ENCODE data around the gene YJU2.
"Not testable (repeated sequence)": the region's sequence is repeated elsewhere in the genome, so short reads cannot be mapped to it uniquely, and the experiment has no call there.

YJU2 gene

GRCh38 chr19:4228765-4229178 is 18.1 kb upstream of the YJU2 start:
- no peak for DNase-seq (ENCODE audit: low read depth in 1 of 2, low spot score in 1 of 2)

GRCh38 chr19:4229179-4229931 is 17.5 kb upstream of the YJU2 start, which contains the start of gene EBI3:
TSS of gene EBI3 (plus strand) at chr19:4229523. CDS start at chr19:4229551, 28 bp downstream.
- peak in 1 of 2 donors; percentile 41 for DNase-seq (ENCODE audit: low read depth in 1 of 2, low spot score in 1 of 2)

- not testable (repeated sequence) for DNase-seq (ENCODE audit: low read depth in 1 of 2, low spot score in 1 of 2)
These were observed 16.6 kb upstream of the YJU2 start for GRCh38 chr19:4230237-4230636.

GRCh38 chr19:4231521-4231920 is 15.4 kb upstream of the YJU2 start:
- not testable (repeated sequence) for DNase-seq (ENCODE audit: low read depth in 1 of 2, low spot score in 1 of 2)

- not testable (repeated sequence) for DNase-seq (ENCODE audit: low read depth in 1 of 2, low spot score in 1 of 2)
These were observed 14.7 kb upstream of the YJU2 start for GRCh38 chr19:4232139-4232538.

GRCh38 chr19:4232614-4233281 is 14.1 kb upstream of the YJU2 start:
- no peak for DNase-seq (ENCODE audit: low read depth in 1 of 2, low spot score in 1 of 2)

- peak; percentile 35 to 62 for DNase-seq (ENCODE audit: low read depth in 1 of 2, low spot score in 1 of 2)
These were observed 13.5 kb upstream of the YJU2 start for GRCh38 chr19:4233282-4233853.

- no peak for DNase-seq (ENCODE audit: low read depth in 1 of 2, low spot score in 1 of 2)
These were observed 12.6 kb upstream of the YJU2 start for GRCh38 chr19:4234142-4234861.

GRCh38 chr19:4234862-4235201 is 12.0 kb upstream of the YJU2 start:
- no peak for DNase-seq (ENCODE audit: low read depth in 1 of 2, low spot score in 1 of 2)

- DNase-seq (ENCODE audit: low read depth in 1 of 2, low spot score in 1 of 2) = not testable (repeated sequence)
These were observed 9.4 kb upstream of the YJU2 start for GRCh38 chr19:4237510-4237909.

GRCh38 chr19:4238831-4239230 is 8.0 kb upstream of the YJU2 start:
- no peak for DNase-seq (ENCODE audit: low read depth in 1 of 2, low spot score in 1 of 2)

- DNase-seq (ENCODE audit: low read depth in 1 of 2, low spot score in 1 of 2) = no peak
These were observed 5.0 kb upstream of the YJU2 start for GRCh38 chr19:4241824-4242430.

- not testable (repeated sequence) for DNase-seq (ENCODE audit: low read depth in 1 of 2, low spot score in 1 of 2)
These were observed 942 bp upstream of the YJU2 start for GRCh38 chr19:4245938-4246337.

GRCh38 chr19:4256563-4256962 is 9.7 kb downstream of the YJU2 start:
- DNase-seq (ENCODE audit: low read depth in 1 of 2, low spot score in 1 of 2) = no peak

- DNase-seq (ENCODE audit: low read depth in 1 of 2, low spot score in 1 of 2) = no peak
These were observed 10.1 kb downstream of the YJU2 start for GRCh38 chr19:4257025-4257424.

- no peak for DNase-seq (ENCODE audit: low read depth in 1 of 2, low spot score in 1 of 2)
These were observed 11.3 kb downstream of the YJU2 start for GRCh38 chr19:4258181-4258580.

- DNase-seq (ENCODE audit: low read depth in 1 of 2, low spot score in 1 of 2) = no peak
These were observed 13.8 kb downstream of the YJU2 start for GRCh38 chr19:4260613-4261191.

GRCh38 chr19:4264812-4265211 is 17.9 kb downstream of the YJU2 start:
- DNase-seq (ENCODE audit: low read depth in 1 of 2, low spot score in 1 of 2) = no peak

- DNase-seq (ENCODE audit: low read depth in 1 of 2, low spot score in 1 of 2) = no peak
These were observed 19.5 kb downstream of the YJU2 start for GRCh38 chr19:4266253-4267000.

Data from stimulated activated CD4-positive, alpha-beta T cell treated with anti-CD3 and anti-CD28 coated beads, Interleukin-15, amount 100 ng/mL, for 1 hour (primary cell).